HUES48 (cell line): ENCODE data around the gene PHF20.
"Not testable (repeated sequence)": the region's sequence is repeated elsewhere in the genome, so short reads cannot be mapped to it uniquely, and the experiment has no call there.

Experiments used
- H3K27ac ChIP-seq: one replicate; pipeline ENCODE4 v1.7.0; 2013; ENCODE audit warnings: low read depth, low read length, inconsistent platforms
- H3K27me3 ChIP-seq: 2 replicates; pipeline ENCODE4 v1.6.1; 2013; ENCODE audit warnings: mild to moderate bottlenecking, low read length; ENCODE audit not compliant: control insufficient read depth, insufficient read depth
- H3K36me3 ChIP-seq: 2 replicates; pipeline ENCODE4 v1.6.1; 2013; ENCODE audit warnings: low read length; ENCODE audit not compliant: control insufficient read depth, insufficient read depth
- H3K4me1 ChIP-seq: 2 replicates; pipeline ENCODE4 v1.6.1; 2013; ENCODE audit warnings: mild to moderate bottlenecking, low read length; ENCODE audit not compliant: control insufficient read depth, insufficient read depth
- H3K4me3 ChIP-seq: 2 replicates; pipeline ENCODE4 v1.5.1; 2013; ENCODE audit warnings: mild to moderate bottlenecking, low read depth, low read length
- H3K9ac ChIP-seq: 2 replicates; pipeline ENCODE4 v1.6.1; 2013; ENCODE audit warnings: mild to moderate bottlenecking, low read depth, low read length, moderate library complexity
- H3K9me3 ChIP-seq: 2 replicates; pipeline ENCODE4 v1.6.1; 2013; ENCODE audit warnings: low read length; ENCODE audit not compliant: control insufficient read depth, insufficient read depth

The PHF20 gene

DNA sequence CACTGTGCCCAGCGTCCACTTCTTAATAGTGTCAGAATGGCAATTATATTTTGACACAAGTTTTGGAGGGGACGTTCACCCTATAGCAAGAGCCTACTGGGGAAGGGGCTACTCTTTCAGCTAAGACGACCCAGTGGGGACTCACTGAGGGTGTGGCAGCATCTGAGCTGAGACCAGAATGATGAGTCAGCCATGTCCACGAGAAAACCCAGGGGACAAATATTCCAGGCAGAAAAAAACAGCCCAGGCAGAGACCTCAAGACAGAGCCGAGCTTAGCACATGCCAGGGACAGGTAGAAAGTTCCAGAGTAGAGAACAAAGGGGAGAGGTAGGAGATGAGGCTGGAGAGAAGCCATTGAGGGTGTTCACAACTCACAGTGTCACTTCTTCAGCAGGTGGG is 207.7 kb downstream of the PHF20 start:
- Histone ChIP-seq H3K4me3 (no peak overlapping the region), H3K4me1 (no peaks in the 10 kb centered on the region), H3K9me3 (no peaks in the 10 kb centered on the region), H3K27ac (no peak overlapping the region), H3K9ac (no peak overlapping the region), H3K27me3 (no peaks in the 10 kb centered on the region), H3K36me3 (no peaks in the 10 kb centered on the region)

DNA sequence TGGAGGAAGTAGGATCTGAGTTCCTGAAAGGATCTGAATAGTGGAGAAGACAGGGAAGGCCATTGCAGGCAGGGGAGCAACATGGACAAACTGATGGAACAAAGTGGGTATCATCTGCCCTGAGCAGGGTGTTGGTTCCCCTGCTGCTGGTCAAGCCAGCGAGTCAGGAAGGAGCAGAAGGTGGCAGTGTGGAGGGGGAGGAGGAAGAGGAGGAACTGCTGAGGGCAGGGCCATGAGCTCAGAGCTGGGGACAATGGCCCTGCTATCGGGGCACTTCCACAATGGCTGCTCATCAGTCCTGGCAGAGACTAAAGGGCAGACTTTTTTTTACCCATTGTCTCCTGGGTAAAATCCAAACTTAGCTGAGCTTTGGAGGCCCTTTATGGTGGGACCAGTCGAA is 210.2 kb downstream of the PHF20 start:
- Histone ChIP-seq H3K27ac (no peak overlapping the region), H3K4me1 (no peaks in the 10 kb centered on the region), H3K4me3 (no peak overlapping the region), H3K9me3 (no peaks in the 10 kb centered on the region), H3K36me3 (no peaks in the 10 kb centered on the region), H3K27me3 (no peaks in the 10 kb centered on the region), H3K9ac (no peak overlapping the region)

DNA sequence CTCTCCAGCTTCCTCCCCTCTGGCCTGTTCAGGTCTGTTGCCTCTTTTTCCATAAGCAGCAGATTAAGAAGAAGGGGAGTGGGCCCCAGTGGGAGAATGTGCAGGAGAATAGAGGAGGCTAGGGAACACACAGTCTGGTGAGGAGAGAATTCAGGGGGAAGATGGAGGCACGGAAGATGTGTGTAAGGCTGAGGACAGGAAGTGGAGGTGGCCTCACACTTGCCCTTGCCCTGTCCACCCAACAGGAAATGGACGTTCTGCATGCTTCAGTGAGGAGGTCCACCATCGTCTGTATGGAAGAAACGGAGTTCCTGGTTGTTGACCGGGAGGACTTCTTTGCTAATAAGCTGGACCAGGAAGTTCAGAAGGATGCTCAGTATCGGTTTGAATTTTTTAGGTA is 212.6 kb downstream of the PHF20 start:
- Histone ChIP-seq H3K9me3 (no peaks in the 10 kb centered on the region), H3K27me3 (no peaks in the 10 kb centered on the region), H3K9ac (no peak overlapping the region), H3K36me3 (no peaks in the 10 kb centered on the region), H3K4me3 (no peak overlapping the region), H3K27ac (no peak overlapping the region), H3K4me1 (no peaks in the 10 kb centered on the region)

DNA sequence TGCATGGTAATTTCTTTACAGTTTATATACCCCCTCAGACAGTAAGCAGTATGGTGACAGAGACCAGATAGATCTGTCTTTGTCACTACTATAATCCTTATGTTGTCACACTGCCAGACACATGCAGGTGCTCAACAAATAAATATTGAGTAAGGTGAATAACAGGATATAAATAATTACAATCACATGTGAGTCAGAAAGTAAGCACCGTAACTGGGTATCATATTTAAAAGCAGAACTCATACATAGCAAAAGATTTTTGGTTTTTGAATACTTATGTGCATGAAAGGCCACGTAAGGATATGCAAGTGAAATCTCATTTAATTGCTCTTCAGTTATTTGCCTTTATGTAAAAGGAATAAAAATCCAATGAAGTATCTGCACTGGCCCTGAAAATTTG is 214.0 kb downstream of the PHF20 start:
- no peaks in the 10 kb centered on the region for H3K9me3 ChIP-seq
- no peak overlapping the region for H3K4me3 ChIP-seq
- H3K27me3 ChIP-seq: no peaks in the 10 kb centered on the region
- H3K4me1 ChIP-seq: no peaks in the 10 kb centered on the region
- H3K36me3 ChIP-seq: no peaks in the 10 kb centered on the region
- H3K27ac ChIP-seq: no peak overlapping the region
- H3K9ac ChIP-seq: no peak overlapping the region

DNA sequence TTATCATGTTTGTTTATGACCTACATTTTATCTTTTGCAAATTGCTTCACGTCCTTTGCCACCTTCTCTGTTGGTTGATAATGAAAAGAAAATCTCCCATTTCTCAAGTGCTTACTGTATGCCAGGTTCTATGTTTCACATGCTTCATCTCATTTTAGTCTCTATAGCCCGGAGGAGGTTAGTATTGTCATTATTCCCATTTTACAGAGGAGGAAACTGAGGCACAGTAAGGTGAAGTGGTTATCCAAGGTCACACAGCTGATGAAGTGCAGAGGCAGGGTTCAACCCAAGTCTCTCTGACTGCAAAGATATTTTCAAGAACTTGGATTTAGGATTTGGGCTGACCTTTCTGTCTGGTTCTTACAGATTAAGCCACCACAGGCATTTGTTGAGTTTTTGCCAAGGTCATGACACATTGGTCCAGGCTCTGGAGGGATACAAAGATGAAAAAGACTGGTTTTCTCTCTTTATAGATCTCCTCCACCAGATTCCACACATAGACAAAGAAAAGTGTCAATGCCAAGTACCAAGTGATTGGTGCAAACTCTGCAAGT is 217.2 kb downstream of the PHF20 start:
- Histone ChIP-seq H3K4me3 (no peak overlapping the region), H3K9ac (no peak overlapping the region), H3K27me3 (no peaks in the 10 kb centered on the region), H3K27ac (no peak overlapping the region), H3K36me3 (no peaks in the 10 kb centered on the region), H3K9me3 (no peaks in the 10 kb centered on the region), H3K4me1 (peaks cover 6% of the 10 kb centered on the region)

DNA sequence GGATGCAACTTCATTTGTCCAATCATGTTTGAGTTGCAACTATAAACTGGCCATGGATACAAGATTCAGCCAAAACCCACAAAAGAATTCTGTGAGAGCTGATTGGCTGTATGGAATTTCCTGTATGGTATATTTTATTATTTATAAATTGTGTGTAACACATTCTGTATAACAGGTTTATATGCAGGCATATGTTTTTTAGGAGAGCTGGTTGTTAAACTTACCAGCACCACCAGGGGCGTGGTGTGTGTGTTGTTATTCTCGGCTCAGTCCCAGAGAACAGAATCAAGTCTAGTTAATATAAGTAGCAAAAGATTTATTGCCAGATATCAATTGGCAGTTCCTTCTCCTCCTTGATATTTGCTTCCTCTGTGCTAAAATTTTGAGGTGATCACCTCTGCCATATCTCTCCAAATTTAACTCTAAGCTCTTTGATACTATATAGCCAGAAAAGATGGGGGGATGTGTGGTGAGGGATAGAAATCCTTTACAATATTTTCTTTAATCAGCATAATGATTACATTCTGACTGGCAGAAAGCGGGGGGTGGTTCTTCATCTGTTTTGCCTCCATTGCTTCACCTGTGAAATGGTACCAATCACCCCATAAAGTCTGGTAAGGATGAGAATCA is 219.4 kb downstream of the PHF20 start:
- Histone ChIP-seq H3K27me3 (no peaks in the 10 kb centered on the region), H3K4me3 (no peak overlapping the region), H3K9me3 (no peaks in the 10 kb centered on the region), H3K36me3 (no peaks in the 10 kb centered on the region), H3K27ac (no peak overlapping the region), H3K9ac (no peak overlapping the region), H3K4me1 (peaks cover 6% of the 10 kb centered on the region)

DNA sequence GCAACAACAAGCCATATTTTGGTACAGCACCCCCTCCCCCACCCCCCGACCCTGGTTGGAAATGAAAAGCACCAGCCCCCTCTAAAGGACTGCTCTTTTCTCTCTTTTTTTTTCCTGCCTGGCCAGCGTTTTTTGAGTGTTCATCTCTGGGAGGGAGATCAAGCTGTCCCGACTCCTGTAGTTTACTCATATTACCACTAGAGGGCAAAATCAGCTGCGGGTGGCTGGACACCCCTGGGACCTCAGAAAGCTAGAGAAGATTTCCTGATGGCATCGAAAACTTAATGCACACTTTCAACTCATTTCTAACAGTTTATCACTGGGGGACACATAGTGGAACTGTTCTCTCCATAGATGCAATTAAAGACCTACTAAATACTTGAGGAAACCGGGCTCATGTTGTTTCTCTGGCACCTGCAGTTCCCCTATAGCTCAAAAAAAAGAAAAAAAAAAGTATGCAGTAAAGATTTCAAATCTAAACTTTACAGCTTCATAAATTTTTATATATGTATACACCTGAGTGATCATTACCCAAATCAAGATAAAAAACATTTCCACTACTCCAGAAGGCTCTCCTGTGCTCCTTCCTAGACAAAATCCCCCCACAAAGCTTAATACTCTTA is 221.0 kb downstream of the PHF20 start:
- peaks cover 6% of the 10 kb centered on the region for H3K4me1 ChIP-seq
- no peaks in the 10 kb centered on the region for H3K9me3 ChIP-seq
- no peaks in the 10 kb centered on the region for H3K27me3 ChIP-seq
- no peaks in the 10 kb centered on the region for H3K36me3 ChIP-seq
- no peak overlapping the region for H3K27ac ChIP-seq
- no peak overlapping the region for H3K9ac ChIP-seq
- H3K4me3 ChIP-seq: no peak overlapping the region

DNA sequence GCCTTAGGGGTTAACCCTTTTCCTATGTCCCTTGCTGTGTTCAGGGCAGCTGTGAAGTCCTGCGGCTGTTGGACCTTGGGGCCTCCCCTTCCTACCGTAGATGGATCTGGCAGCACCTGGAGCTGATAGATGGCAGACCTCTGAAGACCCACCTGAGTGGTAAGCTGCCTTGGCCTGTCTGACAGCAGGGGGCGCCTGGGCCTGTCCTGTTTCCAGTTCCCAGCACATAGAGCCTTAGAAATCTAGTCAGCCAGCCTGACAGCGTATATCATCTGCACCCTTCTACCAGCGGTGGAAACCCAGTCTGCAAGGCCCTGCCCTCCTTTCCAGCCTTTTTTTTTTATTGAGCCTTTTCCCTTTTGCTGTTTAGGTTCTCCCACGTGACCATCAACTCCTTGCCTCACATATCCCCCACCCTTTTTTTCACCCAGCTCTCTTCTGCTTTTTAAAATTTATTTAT is 223.2 kb downstream of the PHF20 start:
- H3K4me3 ChIP-seq: no peak overlapping the region
- no peak overlapping the region for H3K9ac ChIP-seq
- H3K36me3 ChIP-seq: no peaks in the 10 kb centered on the region
- H3K27ac ChIP-seq: no peak overlapping the region
- no peaks in the 10 kb centered on the region for H3K27me3 ChIP-seq
- H3K4me1 ChIP-seq: peaks cover 6% of the 10 kb centered on the region
- H3K9me3 ChIP-seq: no peaks in the 10 kb centered on the region

DNA sequence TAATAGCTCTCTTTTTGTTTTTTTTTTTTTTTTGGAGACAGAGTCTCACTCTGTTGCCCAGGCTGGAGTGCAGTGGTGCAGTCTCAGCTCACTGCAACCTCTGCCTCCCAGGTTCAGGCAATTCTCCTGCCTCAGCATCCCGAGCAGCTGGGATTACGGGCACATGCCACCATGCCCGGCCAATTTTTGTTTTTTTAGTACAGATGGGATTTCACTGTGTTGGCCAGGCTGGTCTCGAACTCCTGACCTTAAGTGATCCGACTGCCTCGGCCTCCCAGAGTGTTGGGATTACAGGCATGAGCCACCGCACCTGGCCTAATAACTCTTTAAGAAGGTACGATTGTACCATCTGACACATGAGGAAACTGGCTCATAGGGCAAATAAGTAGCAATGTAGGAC is 224.7 kb downstream of the PHF20 start:
- not testable (repeated sequence) for H3K9me3 ChIP-seq, H3K4me3 ChIP-seq, H3K27me3 ChIP-seq, H3K27ac ChIP-seq, H3K36me3 ChIP-seq, H3K9ac ChIP-seq, H3K4me1 ChIP-seq
